HepG2 (cell line): ENCODE measurements around the gene AMN.

Source experiments
- KDM5A ChIP-seq: fragments of 200-600 bp; sonication (generic); IDR thresholded peaks from 2 replicates; pipeline ENCODE4 v1.7.0; 2018; ENCODE audit warnings: antibody characterized with exemption, mild to moderate bottlenecking, low read length, borderline replicate concordance
- ZNF674 ChIP-seq: sonication (generic); formaldehyde crosslinking; IDR thresholded peaks from 2 replicates; pipeline ENCODE4 v1.5.0; 2020; ENCODE audit warnings: low read depth, mild to moderate bottlenecking, missing genetic modification reagents

- no peak for TF ChIP-seq KDM5A
- TF ChIP-seq ZNF674 (CRISPR knock-in tag), result no peak
These were observed 21.6 kb upstream of the AMN start for GRCh38 chr14:102900631-102901571.
